Stimulated activated CD8-positive, alpha-beta memory T cell treated with anti-CD3 and anti-CD28 coated beads, Interleukin-4, amount 100 ng/mL, for 4 hours (primary cell): Measurements from ENCODE around the gene SLC16A9.
"Not testable (repeated sequence)": the region's sequence is repeated elsewhere in the genome, so short reads cannot be mapped to it uniquely, and the experiment has no call there.

ENCODE experiments used
- DNase-seq, 2 donors: peaks; one replicate each; pipeline ENCODE4 v3.0.0-alpha.2; 2020; ENCODE audit warnings: low read depth in 2 of 2, low spot score in 1 of 2

Gene SLC16A9

GRCh38 chr10:59677253-59677831 lies 32.3 kb downstream of the SLC16A9 start:
- DNase-seq = no peak

GRCh38 chr10:59675812-59676211 lies 33.8 kb downstream of the SLC16A9 start:
- DNase-seq = no peak

- no peak for DNase-seq
Measured at GRCh38 chr10:59674215-59674836, 35.3 kb downstream of the SLC16A9 start.

- DNase-seq = no peak
Measured at GRCh38 chr10:59672150-59672875, 37.3 kb downstream of the SLC16A9 start.

GRCh38 chr10:59670269-59670668 lies 39.4 kb downstream of the SLC16A9 start:
- DNase-seq = no peak

- DNase-seq = no peak
Measured at GRCh38 chr10:59668096-59668495, 41.6 kb downstream of the SLC16A9 start.

GRCh38 chr10:59666310-59666709 lies 43.3 kb downstream of the SLC16A9 start:
- no peak for DNase-seq

GRCh38 chr10:59663213-59663612 lies 46.4 kb downstream of the SLC16A9 start:
- DNase-seq = not testable (repeated sequence)

GRCh38 chr10:59657724-59658123 lies 51.9 kb downstream of the SLC16A9 start:
- DNase-seq = no peak

GRCh38 chr10:59655309-59655708 lies 54.3 kb downstream of the SLC16A9 start:
- no peak for DNase-seq

GRCh38 chr10:59654007-59654406 lies 55.6 kb downstream of the SLC16A9 start:
- no peak for DNase-seq

GRCh38 chr10:59651902-59652301 lies 57.7 kb downstream of the SLC16A9 start:
- DNase-seq = no peak

- no peak for DNase-seq
Measured at GRCh38 chr10:59649606-59650346, 59.9 kb downstream of the SLC16A9 start.

- DNase-seq = no peak
Measured at GRCh38 chr10:59648711-59649201, 60.9 kb downstream of the SLC16A9 start.

- no peak for DNase-seq
Measured at GRCh38 chr10:59644841-59645240, 64.8 kb downstream of the SLC16A9 start.

- not testable (repeated sequence) for DNase-seq
Measured at GRCh38 chr10:59641688-59642087, 68.0 kb downstream of the SLC16A9 start.

GRCh38 chr10:59635502-59636290 lies 74.0 kb downstream of the SLC16A9 start:
- DNase-seq = no peak

GRCh38 chr10:59634102-59634501 lies 75.5 kb downstream of the SLC16A9 start:
- no peak for DNase-seq

GRCh38 chr10:59633063-59633462 lies 76.6 kb downstream of the SLC16A9 start:
- DNase-seq = no peak

GRCh38 chr10:59631882-59632807 lies 77.5 kb downstream of the SLC16A9 start:
- no peak for DNase-seq
